Body of pancreas (tissue), 4 donors: ENCODE data around the gene RGS14.

Experiments used
- POLR2A ChIP-seq, 3 donors: fragments of 450-650 bp; IDR thresholded peaks; one replicate each; pipeline ENCODE4 v1.6.1; 2016; ENCODE audit warnings: antibody characterized with exemption in 3 of 3, mild to moderate bottlenecking in 2 of 3
- TF ChIP-seq, protein P1 (sequence below), 7 experiments: fragments of 450-650 bp in 4 of 7; fragments of 200-600 bp in 3 of 7; sonication (generic) in 3 of 7; IDR thresholded peaks; one replicate each; pipeline ENCODE4 v1.5.1; 2016 to 2019; ENCODE audit warnings: antibody characterized with exemption in 7 of 7

DNA sequence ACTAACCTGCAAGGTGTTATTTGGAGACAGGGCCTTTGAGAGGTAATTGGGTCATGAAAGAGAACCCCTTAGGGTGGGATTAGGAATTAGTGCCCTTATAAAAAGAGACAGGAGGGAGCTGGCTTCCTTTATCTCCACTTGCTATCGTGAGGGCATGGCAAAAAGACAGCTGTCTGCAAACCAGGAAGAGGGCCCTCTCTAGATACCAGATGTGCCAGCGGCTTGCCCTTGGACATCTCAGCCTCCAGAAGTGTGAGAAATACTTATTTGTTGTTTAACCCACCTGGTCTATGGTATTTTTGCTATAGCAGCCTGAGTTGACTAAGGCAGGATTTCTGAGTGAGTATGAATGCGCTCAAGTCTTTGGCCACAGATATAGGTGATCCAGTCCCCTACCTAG lies 978 bp upstream of the RGS14 start:
- no peak for TF ChIP-seq POLR2A (IDR thresholded peaks at IDR 0.05)
- TF ChIP-seq, protein P1, sequence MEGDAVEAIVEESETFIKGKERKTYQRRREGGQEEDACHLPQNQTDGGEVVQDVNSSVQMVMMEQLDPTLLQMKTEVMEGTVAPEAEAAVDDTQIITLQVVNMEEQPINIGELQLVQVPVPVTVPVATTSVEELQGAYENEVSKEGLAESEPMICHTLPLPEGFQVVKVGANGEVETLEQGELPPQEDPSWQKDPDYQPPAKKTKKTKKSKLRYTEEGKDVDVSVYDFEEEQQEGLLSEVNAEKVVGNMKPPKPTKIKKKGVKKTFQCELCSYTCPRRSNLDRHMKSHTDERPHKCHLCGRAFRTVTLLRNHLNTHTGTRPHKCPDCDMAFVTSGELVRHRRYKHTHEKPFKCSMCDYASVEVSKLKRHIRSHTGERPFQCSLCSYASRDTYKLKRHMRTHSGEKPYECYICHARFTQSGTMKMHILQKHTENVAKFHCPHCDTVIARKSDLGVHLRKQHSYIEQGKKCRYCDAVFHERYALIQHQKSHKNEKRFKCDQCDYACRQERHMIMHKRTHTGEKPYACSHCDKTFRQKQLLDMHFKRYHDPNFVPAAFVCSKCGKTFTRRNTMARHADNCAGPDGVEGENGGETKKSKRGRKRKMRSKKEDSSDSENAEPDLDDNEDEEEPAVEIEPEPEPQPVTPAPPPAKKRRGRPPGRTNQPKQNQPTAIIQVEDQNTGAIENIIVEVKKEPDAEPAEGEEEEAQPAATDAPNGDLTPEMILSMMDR (IDR thresholded peaks at IDR 0.05), result no peak
